ENCODE results near the gene ZSCAN31. TPM values are rescaled to one million over a fixed set of nuclear protein-coding genes. Genes with fewer than 3 reads are reported as not detected.
"Not testable (repeated sequence)": the region's sequence is repeated elsewhere in the genome, so short reads cannot be mapped to it uniquely, and the experiment has no call there.

Gene ZSCAN31
- polyA plus RNA-seq, 12 donors: 6.1 to 13.4 (median 9.3) TPM; not detected in 1

- DNase-seq: no peak
Measured at GRCh38 chr6:28326371-28326948, 9.5 kb downstream of the ZSCAN31 start.

- no peak for DNase-seq
Measured at GRCh38 chr6:28323813-28324424, 12.0 kb downstream of the ZSCAN31 start.

- no peak for DNase-seq
Measured at GRCh38 chr6:28322661-28323060, 13.3 kb downstream of the ZSCAN31 start.

GRCh38 chr6:28317866-28318265 is 18.1 kb downstream of the ZSCAN31 start:
- DNase-seq: not testable (repeated sequence)

GRCh38 chr6:28315628-28316027 is 20.3 kb downstream of the ZSCAN31 start:
- no peak for DNase-seq

GRCh38 chr6:28312939-28313338 is 23.0 kb downstream of the ZSCAN31 start:
- DNase-seq: no peak

GRCh38 chr6:28311139-28311823 is 24.7 kb downstream of the ZSCAN31 start:
- DNase-seq: no peak

GRCh38 chr6:28306363-28306762 is 29.6 kb downstream of the ZSCAN31 start:
- not testable (repeated sequence) for DNase-seq

GRCh38 chr6:28303570-28303969 is 32.4 kb downstream of the ZSCAN31 start:
- DNase-seq: no peak

GRCh38 chr6:28296520-28297060 is 39.4 kb downstream of the ZSCAN31 start:
- DNase-seq: no peak

- no peak for DNase-seq
Measured at GRCh38 chr6:28295326-28295725, 40.6 kb downstream of the ZSCAN31 start.

GRCh38 chr6:28291573-28291972 is 44.4 kb downstream of the ZSCAN31 start:
- no peak for DNase-seq

- no peak for DNase-seq
Measured at GRCh38 chr6:28282926-28283325, 53.0 kb downstream of the ZSCAN31 start.

GRCh38 chr6:28281288-28282064 is 54.5 kb downstream of the ZSCAN31 start, which contains the start of gene PGBD1:
TSS of gene PGBD1 (plus strand) at chr6:28281572. CDS start at chr6:28283814, 2,242 bp downstream.
- DNase-seq: peak; percentile 56

- no peak for DNase-seq
Measured at GRCh38 chr6:28280595-28281287, 55.2 kb downstream of the ZSCAN31 start.

- DNase-seq: no peak
Measured at GRCh38 chr6:28277746-28278145, 58.2 kb downstream of the ZSCAN31 start.

- DNase-seq: no peak
Measured at GRCh38 chr6:28274888-28275287, 61.1 kb downstream of the ZSCAN31 start.
